GM12865 (cell line): Measurements from ENCODE around the gene DCDC1.
A peak's percentile ranks its signal among the peaks of the same experiment; 100 is the strongest.
"Not testable (repeated sequence)": the region's sequence is repeated elsewhere in the genome, so short reads cannot be mapped to it uniquely, and the experiment has no call there.

Experiments
- DNase-seq: peaks from one replicate; pipeline ENCODE4 v3.0.0; 2010; ENCODE audit warnings: low read depth
- H3K4me3 ChIP-seq: 2 replicates; pipeline ENCODE4 v1.5.1; 2011; ENCODE audit warnings: mild to moderate bottlenecking, low read depth, low read length, control low read depth
- TF ChIP-seq, protein P1 (sequence below): IDR thresholded peaks from 2 replicates; pipeline ENCODE4 v1.5.1; 2011; ENCODE audit warnings: low read length, control low read depth, low read depth, inconsistent platforms; ENCODE audit not compliant: insufficient read depth; ENCODE audit errors: missing control alignments

The DCDC1 gene

DNA sequence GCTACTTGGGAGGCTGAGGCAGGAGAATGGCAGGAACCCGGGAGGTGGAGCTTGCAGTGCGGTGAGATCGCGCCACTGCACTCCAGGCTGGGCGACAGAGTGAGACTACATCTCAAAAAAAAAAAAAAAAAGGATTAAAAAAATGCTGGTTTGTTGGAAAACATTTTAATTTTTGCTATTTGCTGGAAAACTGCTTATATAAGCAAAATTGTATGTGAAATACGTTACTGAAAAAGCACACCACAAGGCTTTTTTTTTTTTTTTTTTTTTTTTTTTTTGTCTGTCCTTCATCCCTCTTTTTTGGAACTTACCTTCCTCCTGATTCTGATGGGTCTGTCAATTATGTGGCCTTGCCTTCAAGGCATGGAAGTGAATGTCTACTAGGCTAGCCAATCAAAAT lies 40.8 kb downstream of the DCDC1 start:
- no peak overlapping the region for H3K4me3 ChIP-seq
- TF ChIP-seq, protein P1, sequence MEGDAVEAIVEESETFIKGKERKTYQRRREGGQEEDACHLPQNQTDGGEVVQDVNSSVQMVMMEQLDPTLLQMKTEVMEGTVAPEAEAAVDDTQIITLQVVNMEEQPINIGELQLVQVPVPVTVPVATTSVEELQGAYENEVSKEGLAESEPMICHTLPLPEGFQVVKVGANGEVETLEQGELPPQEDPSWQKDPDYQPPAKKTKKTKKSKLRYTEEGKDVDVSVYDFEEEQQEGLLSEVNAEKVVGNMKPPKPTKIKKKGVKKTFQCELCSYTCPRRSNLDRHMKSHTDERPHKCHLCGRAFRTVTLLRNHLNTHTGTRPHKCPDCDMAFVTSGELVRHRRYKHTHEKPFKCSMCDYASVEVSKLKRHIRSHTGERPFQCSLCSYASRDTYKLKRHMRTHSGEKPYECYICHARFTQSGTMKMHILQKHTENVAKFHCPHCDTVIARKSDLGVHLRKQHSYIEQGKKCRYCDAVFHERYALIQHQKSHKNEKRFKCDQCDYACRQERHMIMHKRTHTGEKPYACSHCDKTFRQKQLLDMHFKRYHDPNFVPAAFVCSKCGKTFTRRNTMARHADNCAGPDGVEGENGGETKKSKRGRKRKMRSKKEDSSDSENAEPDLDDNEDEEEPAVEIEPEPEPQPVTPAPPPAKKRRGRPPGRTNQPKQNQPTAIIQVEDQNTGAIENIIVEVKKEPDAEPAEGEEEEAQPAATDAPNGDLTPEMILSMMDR = no peak
- no peak for DNase-seq

DNA sequence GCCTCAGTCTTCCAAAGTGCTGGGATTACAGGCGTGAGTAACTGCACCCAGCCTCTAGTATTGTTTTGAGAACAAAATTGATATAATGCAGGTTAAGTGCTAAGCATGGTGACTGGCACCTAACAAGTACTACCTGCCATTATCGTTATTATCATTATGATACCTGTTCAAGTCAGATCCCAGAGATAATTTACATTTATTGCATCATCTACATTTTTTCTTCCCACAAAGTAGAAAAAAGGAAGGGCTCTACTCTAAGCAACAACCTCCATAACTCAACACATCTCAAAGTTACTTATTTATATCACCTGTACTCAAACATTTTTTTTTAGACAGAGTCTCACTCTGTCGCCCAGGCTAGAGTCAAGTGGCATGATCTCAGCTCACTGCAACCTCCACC lies 42.1 kb downstream of the DCDC1 start:
- DNase-seq = no peak
- no peak overlapping the region for H3K4me3 ChIP-seq
- TF ChIP-seq, protein P1 = no peak

DNA sequence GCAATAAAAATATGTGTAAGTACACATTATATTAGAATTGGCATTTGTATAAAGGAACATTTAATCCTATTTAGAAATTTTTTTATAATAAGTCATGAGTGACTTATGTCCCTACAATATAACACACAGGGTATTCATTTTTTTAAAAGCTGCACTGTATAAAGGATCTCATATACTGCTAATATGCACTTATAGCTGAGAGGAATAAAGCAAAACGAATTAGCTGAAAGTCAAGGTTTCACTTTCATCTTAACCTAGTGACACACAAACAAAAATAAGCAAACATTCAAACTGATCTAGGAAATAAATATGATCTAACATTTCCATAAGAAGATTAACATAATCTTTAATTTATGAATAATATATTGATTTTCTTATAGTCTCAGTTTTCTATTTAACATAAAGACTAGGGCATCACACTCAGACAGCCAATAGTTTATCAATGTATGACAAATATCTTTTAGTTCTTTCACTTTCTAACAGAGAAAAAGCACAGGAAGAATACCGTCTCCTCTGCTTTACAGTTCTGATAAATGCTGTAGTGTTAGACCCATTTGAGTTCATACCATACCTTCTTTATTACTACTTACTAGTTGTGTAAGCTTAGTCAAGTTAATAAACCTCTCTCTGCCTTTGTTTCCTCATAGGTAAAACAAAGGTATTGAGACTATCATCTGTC lies 42.9 kb downstream of the DCDC1 start:
- DNase-seq = peak; percentile 5
- TF ChIP-seq, protein P1 = no peak
- H3K4me3 ChIP-seq = peak overlapping the region; percentile 17; the same call in 1 of the 2 replicates

DNA sequence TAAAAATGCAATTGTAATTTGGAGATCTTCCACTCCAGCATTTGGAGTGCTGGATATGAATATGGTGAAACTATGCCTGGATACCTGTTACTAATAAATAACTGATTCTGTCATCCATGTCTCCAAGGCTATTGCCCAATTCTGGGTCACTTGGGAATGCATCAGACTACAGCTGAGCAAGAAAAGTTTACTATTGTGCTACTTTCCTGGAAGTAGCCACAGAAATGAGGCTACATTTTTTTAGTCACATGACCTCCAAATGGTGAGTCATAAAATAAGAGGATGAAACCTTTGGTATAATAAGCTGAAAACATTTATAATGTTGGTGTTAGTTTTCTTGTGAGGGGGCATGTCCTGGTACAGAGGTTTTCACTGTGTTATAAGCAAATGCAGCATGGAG lies 44.4 kb downstream of the DCDC1 start:
- no peak for DNase-seq
- TF ChIP-seq, protein P1 = no peak
- H3K4me3 ChIP-seq = no peak overlapping the region

DNA sequence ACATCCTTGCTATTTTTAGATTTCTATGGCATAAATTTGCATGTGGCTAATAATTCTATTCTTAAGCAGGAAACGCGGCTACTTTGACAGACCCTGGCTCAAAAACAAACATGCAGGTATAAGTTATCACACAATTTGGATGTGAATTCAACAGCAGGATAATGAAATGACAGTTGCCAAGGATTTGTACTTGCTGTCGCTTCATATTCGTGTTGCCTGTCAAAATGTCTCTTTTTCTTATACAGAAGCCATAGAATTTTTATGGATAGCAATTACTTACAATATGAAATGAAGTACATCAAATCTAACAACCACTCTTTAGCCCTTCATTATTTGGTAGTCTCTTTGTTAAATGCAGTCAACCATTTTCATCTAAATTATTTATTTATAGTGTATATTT lies 46.4 kb downstream of the DCDC1 start:
- TF ChIP-seq, protein P1 = no peak
- H3K4me3 ChIP-seq = no peak overlapping the region
- DNase-seq = no peak

DNA sequence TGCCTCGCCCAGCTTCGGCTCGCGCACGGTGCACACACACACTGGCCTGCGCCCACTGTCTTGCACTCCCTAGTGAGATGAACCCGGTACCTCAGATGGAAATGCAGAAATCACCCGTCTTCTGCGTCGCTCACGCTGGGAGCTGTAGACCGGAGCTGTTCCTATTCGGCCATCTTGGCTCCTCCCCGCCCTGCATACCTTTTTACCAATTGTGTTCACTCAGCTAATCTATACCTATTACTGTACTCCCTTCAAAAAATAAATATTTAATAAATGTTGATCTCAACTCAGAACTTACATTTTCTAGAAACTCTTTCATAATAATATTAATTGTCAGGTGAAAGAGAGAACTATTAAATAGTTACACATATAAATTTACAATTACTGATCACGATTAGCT lies 48.0 kb downstream of the DCDC1 start:
- not testable (repeated sequence) for H3K4me3 ChIP-seq, DNase-seq

DNA sequence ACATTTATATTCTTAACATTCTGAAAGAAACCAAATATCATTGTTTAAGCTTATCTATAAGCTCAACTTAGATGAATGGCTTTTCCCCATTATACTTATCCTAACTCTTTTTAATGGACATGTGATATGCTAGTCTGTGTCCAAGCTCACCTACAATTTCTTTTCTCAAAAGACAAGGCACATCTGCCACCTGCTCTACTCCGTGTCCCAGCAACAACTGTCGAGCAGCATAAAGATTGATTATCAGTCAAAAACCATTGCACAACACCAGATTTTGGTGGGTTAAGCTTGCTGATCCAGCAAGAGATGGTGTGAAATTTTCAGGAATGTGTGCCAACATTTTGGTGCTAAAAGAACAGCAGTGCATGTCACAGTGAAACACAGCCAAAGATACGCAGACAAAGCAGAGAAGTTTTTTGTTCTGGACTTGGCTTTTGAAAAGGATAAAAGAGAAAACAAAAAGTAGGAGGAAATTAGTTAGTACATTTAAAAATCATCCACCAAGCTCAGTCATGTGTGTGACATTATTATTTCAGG lies 65.8 kb downstream of the DCDC1 start:
- no peak overlapping the region for H3K4me3 ChIP-seq
- no peak for DNase-seq
- TF ChIP-seq, protein P1 = no peak
